Measurements from ENCODE around the gene NAB1.

Gene NAB1

GRCh38 chr2:190717764-190718651 lies 69.1 kb downstream of the NAB1 start:
- Histone ChIP-seq H3K4me1 (no peaks in the 10 kb centered on the region), H3K4me3 (no peak overlapping the region), H3K27ac (no peak overlapping the region), H3K36me3 (no peaks in the 10 kb centered on the region), H3K27me3 (no peaks in the 10 kb centered on the region), H3K9me3 (no peaks in the 10 kb centered on the region)
- DNase-seq: no peak
- no peak for TF ChIP-seq CTCF (IDR thresholded peaks at IDR 0.05)
- intact Hi-C loops (cut with DNase I; ENCODE audit: low total_unique reads): no loop called here

DNA sequence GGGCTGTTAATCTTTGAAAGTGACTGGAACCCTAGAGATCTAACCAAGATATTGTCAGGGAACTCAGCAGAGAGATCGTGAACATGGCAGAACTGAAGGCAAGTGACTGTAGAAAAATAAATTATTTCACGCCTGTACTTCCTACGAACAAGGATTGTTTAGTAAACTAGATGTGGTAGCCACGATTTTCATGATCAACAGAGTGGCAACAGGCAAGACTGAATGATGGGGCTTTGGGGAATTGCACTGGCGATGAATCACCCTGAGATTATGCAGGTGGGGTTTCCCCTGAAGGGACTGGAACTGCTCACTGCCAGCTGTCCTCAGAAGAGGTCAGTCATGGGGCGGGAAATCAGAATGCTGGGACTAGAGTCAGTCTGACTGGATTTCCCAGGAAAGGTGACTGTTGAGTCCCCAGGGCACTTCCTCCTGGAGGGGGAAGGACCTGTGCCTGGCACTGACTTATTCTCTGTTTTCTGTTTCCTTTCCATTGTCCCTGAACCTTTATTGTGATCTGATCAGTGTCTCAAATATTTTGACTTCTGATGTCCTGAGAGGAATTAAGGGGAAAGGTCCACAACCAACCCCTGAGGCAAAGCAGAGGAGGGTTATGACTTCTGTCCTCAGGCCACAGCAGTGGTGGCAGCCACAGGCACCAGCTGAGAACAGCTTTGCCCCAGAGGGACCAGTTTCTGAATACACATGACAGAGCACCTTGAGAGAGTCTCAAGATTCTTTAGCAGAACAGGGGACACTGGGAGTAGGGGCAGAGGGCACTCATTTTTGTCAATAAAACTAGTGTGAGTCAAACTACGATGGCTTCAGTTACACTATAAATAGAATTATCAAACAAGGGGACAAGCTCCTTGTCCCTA lies 70.0 kb downstream of the NAB1 start:
- intact Hi-C loops (cut with DNase I; ENCODE audit: low total_unique reads): no loop called here
- H3K27ac ChIP-seq: no peak overlapping the region
- no peaks in the 10 kb centered on the region for H3K9me3 ChIP-seq
- H3K4me1 ChIP-seq: no peaks in the 10 kb centered on the region
- H3K36me3 ChIP-seq: no peaks in the 10 kb centered on the region
- TF ChIP-seq CTCF (IDR thresholded peaks at IDR 0.05): no peak
- no peak overlapping the region for H3K4me3 ChIP-seq
- DNase-seq: no peak
- H3K27me3 ChIP-seq: no peaks in the 10 kb centered on the region

- TF ChIP-seq CTCF (IDR thresholded peaks at IDR 0.05): no peak
- intact Hi-C loops (cut with DNase I; ENCODE audit: low total_unique reads): no loop called here
- no peak for DNase-seq
- H3K27me3 ChIP-seq: no peaks in the 10 kb centered on the region
- H3K27ac ChIP-seq: no peak overlapping the region
- no peaks in the 10 kb centered on the region for H3K36me3 ChIP-seq
- no peaks in the 10 kb centered on the region for H3K9me3 ChIP-seq
- no peaks in the 10 kb centered on the region for H3K4me1 ChIP-seq
- H3K4me3 ChIP-seq: no peak overlapping the region
Observed at GRCh38 chr2:190720276-190720675, 71.4 kb downstream of the NAB1 start.

GRCh38 chr2:190720691-190721090 lies 71.8 kb downstream of the NAB1 start:
- no peak for DNase-seq
- Histone ChIP-seq H3K9me3 (no peaks in the 10 kb centered on the region), H3K27me3 (no peaks in the 10 kb centered on the region), H3K27ac (no peak overlapping the region), H3K4me1 (no peaks in the 10 kb centered on the region), H3K4me3 (no peak overlapping the region), H3K36me3 (no peaks in the 10 kb centered on the region)
- intact Hi-C loops (cut with DNase I; ENCODE audit: low total_unique reads): no loop called here
- no peak for TF ChIP-seq CTCF (IDR thresholded peaks at IDR 0.05)

GRCh38 chr2:190722061-190722759 lies 73.3 kb downstream of the NAB1 start:
- Histone ChIP-seq H3K4me3 (no peak overlapping the region), H3K4me1 (no peaks in the 10 kb centered on the region), H3K27me3 (no peaks in the 10 kb centered on the region), H3K36me3 (no peaks in the 10 kb centered on the region), H3K9me3 (no peaks in the 10 kb centered on the region), H3K27ac (no peak overlapping the region)
- TF ChIP-seq CTCF (IDR thresholded peaks at IDR 0.05): no peak
- intact Hi-C loops (cut with DNase I; ENCODE audit: low total_unique reads): no loop called here
- no peak for DNase-seq
